ENCODE measurements around the gene PARP8. TPM values are rescaled to one million over a fixed set of nuclear protein-coding genes. Genes with fewer than 3 reads are reported as not detected.

The PARP8 gene
- polyA plus RNA-seq, 5 donors: 15.0 to 26.0 (median 23.3) TPM

Other genes starting within 250 kb of the PARP8 start
- gene EMB, start 225.3 kb upstream of the PARP8 start, polyA plus RNA-seq (ENCODE audit: insufficient read depth in 1 of 5, insufficient read length in 5 of 5, low replicate concordance in 1 of 5): 1 to 10 TPM; 6.3 to 9.8 (median 6.8) TPM

All from right lung (tissue), 5 donors.